ENCODE results near the gene SDC3.

DNA sequence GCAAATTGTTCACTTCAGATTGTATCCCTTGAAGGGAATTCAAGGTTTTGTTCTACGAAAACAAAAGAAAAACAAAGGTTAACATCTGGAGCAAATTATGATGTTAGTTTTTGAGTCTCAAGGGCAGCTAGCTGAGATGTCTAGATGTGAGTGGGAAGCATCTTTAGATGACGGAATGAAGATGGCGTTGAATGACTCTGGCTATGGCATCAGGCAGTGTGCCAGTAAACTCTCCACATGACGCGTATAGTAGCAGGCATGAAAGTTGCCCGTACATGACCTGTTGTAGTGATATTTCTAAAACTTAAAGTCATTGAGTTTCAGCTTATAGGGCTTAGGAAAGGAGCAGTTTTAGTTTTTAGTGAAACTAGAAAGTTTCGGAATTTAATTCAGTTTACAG, 12.3 kb upstream of the SDC3 start:
- TF ChIP-seq, protein P1, sequence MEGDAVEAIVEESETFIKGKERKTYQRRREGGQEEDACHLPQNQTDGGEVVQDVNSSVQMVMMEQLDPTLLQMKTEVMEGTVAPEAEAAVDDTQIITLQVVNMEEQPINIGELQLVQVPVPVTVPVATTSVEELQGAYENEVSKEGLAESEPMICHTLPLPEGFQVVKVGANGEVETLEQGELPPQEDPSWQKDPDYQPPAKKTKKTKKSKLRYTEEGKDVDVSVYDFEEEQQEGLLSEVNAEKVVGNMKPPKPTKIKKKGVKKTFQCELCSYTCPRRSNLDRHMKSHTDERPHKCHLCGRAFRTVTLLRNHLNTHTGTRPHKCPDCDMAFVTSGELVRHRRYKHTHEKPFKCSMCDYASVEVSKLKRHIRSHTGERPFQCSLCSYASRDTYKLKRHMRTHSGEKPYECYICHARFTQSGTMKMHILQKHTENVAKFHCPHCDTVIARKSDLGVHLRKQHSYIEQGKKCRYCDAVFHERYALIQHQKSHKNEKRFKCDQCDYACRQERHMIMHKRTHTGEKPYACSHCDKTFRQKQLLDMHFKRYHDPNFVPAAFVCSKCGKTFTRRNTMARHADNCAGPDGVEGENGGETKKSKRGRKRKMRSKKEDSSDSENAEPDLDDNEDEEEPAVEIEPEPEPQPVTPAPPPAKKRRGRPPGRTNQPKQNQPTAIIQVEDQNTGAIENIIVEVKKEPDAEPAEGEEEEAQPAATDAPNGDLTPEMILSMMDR (IDR thresholded peaks at IDR 0.05): no peak
- TF ChIP-seq POLR2A (IDR thresholded peaks at IDR 0.05): no peak

All from lower leg skin (tissue), 3 donors.